GM19043 (cell line): Measurements from ENCODE around the gene PNPO.
"Not testable (repeated sequence)": the region's sequence is repeated elsewhere in the genome, so short reads cannot be mapped to it uniquely, and the experiment has no call there.

Experiments
- ATAC-seq: cut with Tn5 transposase; IDR thresholded peaks from one replicate; pipeline ENCODE4 v1.9.1; 2021; ENCODE audit warnings: low read depth; ENCODE audit not compliant: unreplicated experiment

Gene PNPO

DNA sequence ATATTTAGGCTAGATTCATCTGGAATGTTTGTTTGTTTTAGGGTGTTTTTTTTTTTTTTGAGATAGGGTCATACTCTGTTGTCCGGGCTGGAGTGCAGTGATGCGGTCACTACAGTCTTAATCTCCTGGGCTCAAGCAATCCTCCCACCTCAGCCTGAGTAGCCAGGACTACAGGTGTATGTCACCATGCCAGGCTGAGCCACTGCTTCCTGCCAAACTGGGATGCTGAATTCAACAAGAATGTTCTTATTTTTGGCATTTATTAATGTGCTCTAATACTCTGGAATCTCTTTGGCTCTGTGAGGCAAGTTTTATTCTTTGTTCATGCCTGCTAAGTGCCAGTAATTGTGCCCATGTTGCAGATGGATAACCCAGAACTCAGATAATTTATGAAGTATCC, 23.8 kb upstream of the PNPO start:
- no peak for ATAC-seq

DNA sequence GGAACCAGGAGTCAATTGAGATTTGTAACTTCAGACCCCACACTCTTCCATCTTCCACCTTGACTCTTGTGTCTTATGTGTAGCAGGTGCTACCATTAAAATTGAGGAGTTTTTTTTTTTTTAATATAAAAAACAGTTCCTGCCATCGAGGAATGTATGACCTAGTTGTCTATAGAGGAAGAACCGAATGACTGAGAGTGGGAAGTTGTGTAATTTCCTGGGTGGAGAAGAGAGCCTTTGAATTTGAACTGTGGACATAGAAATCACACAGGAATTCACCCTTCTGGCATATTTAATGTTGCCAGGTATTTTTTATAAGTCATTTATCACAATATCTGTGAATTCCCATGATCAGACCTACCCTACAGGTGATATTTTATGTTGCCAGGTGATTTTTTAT, 23.4 kb upstream of the PNPO start:
- ATAC-seq = no peak

DNA sequence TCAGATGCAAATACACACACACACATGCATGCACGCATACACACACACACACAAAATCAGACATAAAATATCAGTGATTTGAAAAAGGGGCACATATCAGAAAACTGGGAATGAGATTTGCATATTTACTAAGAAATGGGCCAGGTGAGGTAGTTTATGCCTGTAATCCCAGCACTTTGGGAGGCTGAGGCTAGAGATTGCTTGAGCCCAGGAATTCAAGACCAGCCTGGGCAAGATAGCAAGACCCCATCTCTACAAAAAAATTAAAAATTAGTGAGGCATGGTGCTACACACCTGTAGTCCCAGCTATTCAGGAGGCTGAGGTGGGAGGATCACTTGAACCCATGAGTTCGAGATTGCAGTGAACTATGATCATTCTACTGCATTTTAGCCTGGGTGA, 22.4 kb upstream of the PNPO start:
- ATAC-seq = no peak

DNA sequence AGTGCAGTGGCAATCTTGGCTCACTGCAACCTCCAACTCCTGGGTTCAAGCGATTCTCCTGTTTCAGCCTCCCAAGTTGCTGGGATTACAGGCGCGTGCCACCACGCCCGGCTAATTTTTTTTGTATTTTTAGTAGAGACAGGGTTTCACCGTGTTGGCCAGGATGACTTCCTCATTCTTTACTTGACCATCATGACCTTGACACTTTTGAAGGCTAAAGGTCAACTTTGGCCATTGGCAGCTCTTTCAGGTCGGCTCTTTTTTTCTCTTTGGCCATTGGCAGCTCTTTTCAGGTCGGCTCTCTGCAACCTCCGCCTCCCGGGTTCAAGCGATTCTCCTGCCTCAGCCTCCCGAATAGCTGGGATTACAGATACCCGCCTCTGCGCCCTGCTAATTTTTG, 21.5 kb upstream of the PNPO start:
- ATAC-seq = not testable (repeated sequence)

DNA sequence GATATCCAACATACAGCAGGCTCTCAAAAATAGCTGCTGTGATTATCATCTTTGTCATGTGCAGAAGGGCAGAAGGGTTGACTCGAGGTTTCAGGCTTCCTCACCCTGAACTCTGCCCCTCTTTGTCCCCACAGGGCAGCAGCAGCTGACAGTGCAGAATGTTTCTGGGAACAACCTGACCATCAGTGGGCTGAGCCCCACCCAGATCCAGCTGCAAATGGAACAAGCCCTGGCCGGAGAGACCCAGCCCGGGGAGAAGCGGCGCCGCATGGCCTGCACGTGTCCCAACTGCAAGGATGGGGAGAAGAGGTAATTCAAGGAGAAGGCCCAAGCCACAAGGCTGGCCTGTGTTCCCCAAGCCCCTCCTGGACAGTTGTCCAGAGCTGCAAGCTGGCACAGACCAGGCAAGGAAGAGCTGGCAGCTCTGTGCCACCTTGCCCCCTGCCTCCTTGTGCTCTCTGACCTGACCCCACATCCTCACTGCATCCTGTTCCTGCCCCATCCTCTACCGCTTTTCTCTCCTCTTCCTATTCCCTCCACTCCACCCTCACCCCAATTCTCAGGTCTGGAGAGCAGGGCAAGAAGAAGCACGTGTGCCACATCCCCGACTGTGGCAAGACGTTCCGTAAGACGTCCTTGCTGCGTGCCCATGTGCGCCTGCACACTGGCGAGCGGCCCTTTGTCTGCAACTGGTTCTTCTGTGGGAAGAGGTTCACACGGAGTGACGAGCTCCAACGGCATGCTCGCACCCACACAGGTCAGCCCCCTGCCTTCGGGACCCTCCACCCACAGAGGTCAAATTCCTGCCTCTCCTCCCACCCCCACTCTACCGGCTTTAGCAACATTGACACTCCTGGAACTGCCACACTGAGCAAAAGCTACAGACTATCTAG, 16.3 kb upstream of the PNPO start:
- no peak for ATAC-seq

DNA sequence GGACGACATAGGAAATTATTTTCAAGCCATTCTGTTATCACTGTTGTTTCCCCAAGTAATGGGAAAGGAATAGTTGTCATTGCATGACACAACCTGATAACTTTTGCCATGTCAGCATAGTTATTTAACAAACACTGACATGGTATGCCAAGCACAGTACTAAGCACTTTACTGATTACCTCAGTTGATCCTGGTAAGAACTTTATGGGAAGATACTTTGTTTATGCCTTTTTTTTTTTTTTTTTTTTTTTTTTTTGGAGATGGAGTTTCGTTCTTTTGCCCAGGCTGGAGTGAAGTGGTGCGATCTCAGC, 15.7 kb upstream of the PNPO start:
- no peak for ATAC-seq

DNA sequence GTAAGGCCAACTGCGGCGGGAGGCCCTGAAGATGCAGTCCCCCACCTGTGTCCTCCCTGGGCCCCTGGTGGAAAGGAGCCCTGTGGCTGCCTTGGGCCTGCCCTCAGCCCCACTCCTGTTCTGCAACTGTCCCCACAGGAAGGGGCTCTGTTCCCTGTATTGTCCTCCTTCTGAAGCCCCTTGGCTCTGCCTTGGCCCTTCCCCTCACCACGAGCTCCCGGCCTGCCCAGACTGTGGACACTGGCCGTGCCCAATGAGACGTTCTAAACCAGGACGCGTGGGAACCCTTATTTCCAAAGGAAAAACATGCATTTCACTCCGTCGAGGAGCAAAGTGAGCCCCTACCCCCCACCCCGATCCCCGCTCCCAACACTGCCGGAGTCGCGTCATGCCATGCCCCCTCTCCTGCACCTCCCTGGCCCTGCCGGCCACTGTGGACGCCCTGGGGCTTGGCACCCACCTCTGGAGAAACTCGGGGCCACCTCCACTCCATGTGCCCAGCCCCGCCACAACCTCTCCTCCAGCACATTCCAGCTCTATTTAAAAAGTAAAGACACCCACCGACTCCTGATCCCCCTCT, 13.5 kb upstream of the PNPO start:
- ATAC-seq = no peak

DNA sequence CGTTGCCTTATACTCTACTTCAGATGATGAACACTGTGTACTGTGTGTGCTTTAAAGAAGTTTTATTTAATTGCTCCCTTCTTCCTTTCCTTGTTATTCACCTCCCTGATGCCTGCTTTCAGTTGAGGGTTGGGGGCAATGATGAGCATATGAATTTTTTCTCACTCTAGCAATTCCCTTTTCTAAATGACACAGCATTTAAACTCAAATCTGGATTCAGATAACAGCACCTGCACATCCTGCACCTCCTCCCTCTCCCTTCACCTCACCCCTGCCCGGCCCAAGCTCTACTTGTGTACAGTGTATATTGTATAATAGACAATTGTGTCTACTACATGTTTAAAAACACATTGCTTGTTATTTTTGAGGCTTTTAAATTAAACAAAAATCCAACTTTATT, 13.0 kb upstream of the PNPO start:
- ATAC-seq = no peak

DNA sequence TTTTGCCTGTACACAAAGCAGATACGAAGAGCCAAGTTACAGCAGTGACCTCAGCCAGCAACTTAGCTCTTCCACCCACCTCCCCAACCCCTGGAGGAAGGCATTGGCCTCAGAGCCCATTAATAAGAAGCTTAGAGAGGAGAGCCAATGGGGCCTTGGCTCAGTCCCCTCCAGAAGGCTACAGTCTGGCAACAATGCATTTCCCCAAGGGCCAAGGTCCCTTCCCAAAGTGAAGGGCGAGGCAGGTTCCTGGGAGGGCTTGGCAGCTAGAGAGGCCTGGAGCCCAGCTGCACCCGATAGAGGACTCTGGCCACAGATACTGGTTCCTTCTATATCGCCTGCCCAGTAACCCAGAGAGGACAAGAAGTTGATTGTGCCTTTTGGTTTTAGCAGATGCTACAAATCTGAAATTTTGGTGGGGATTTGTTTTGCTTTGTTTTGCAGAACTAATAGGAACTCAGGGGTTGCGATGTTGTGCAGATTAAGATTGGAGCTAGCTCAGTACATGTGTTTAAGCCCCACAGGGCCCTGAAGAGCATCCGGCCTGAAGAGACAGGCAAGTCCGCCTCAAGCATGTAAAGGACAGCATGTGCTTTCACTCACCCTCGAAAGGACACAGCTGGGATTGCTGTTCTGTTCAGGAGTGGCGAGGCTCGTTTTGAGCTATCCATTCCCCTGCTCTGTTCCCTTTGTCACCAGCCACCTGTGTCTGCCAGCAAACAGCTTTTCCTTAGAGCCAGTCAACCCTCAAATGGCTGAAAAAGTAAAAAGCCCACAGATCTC, 12.0 kb upstream of the PNPO start:
- ATAC-seq = no peak

DNA sequence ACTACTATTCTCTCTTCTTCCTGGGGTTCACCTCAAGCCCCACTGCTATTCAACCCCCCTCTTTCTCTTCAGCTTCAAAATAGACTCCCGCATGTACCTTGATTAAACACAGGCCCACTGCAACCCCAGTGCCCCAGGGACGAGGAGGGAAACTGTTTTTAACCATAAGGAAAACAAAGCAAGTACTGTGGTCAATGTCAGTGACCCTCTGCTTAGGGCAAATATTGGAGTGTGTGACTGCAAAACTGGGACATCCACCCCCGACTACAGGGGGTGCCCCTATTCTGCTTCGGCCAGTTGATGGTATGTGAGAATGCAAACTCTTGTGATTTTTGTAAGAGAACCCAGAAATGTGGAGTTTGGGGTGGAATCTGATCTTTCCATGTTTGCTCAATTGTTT, 9.5 kb upstream of the PNPO start:
- no peak for ATAC-seq

DNA sequence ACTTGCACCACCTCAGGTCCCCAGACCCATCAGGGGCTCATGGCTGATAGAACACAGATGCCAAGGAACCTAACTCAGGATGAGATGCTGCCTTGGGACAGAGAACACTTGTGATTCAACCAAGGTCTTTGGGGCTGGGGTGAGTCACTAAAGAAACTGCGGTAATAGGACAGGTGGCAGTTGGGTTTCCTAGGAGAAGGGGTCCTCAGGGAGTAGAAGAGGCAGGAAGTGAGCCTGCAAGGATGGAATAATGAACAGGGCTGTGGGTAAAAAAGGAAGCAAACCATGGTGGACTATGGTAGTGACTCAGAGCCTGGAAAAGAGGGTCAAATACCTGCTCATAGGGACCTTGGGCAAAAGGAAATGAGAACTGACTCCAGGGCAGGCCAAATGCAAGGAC, 6.5 kb upstream of the PNPO start:
- ATAC-seq = no peak

DNA sequence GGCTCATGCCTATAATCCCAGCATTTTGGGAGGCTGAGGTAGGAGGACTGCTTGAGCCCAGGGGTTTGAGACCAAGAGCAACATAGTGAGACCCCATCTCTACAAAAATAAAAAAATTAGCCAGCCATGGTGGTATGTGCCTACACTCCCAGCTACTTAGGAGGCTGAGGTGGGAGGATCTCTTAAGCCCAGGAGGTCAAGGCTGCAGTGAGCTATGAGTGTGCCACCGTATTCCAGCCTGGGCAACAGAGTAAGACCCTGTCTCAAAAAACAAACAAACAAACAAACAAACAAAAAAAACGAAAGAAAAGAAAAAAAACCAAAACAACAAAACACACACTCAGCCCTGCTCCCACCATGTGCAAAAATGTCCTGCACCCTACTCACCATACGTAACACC, 5.9 kb upstream of the PNPO start:
- ATAC-seq = not testable (repeated sequence)

DNA sequence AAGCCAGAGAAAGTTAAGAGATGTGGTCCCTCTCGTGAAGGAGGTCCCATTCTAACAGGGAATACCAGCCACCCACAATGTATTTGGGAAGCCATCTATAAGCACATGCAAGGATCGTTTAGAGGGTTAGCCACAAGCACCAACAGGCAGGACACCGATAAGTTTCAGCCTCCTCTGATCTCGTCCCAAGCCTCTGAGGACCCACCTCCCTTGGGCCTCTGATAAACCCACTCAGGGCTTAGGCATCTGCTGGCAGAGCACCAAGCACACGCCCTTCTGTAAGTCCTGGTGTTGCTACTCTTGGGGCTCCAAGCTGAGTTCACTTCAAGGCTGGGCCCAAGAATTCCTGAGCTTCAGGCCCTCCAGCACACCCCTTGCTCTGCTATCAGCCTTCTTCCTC, 5.4 kb upstream of the PNPO start:
- no peak for ATAC-seq

DNA sequence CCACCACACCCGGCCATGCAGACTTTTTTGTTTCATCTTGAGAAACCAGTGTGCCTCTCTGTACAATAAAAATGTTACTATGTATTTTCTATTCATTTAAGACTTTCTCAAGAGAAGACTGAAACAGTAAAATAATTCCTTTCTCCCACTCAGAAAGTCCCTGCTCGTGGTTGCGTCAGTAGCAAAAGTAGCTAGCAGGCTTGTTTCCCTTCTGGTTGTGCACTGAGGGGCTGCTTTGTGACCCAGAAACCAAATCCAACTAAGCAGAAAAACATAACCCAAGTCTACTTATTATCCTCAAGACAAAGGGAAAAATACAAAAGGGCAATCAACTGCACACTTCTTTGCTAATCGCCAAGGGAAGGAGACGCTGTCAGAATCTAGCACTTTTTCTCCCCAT, 3.4 kb upstream of the PNPO start:
- ATAC-seq = no peak

DNA sequence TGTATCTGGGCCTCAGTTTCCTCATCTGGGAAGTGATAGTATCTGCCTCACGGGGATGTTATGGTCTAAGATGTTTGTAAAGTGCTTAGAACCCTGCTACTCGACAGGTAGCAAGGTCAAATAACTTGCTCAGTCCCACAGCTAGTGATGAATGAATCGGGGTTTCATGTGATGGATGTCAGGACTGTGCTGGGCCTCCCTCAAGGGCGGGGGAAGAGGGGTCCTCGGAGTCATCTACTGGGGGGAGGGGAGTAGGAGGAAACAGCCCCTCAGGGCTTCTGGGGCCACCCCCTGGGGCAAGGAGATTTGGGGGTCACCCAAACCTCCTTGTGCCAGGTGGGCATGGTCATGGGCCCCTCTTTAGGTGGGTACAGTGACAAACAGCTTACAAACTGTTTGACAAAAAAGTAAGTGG, 732 bp downstream of the PNPO start:
- ATAC-seq = no peak

DNA sequence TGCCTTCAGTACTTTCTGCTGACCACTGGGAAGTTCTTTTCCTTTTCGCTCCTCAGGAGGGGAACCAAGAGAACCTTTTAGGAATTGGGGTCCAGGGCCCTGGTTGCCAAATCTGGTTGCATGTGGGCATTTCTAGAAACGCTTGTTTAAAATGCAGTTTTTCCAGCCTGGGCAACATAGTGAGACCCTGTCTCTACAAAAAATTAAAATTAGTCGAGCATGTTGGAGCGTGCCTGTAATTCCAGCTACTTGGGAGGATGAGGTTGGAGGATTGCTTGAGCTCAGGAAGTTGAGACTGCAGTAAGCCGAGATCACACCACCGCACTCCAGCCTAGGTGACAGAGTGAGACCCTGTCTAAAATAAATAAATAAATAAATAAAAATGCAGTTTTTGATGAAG, 1.2 kb downstream of the PNPO start:
- ATAC-seq = no peak

DNA sequence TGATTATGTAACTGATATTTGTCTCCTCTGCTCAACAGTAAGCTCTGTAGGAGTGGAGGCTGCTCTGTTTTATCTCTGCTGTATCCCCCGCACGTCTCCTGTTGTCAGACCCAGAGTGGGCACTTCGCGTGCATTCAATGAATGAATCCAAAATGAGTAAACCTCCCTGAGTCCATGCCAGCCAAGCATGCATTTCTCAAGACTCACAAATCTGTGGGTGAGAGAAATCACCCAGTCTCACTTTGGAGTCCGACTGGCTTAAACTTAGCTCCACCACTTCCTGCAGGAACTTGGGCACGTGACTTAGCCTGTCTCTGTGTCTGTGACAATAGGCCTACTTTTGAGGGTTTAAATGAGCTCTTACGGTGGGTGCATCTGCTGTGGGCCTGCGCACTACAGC, 3.7 kb downstream of the PNPO start:
- no peak for ATAC-seq

DNA sequence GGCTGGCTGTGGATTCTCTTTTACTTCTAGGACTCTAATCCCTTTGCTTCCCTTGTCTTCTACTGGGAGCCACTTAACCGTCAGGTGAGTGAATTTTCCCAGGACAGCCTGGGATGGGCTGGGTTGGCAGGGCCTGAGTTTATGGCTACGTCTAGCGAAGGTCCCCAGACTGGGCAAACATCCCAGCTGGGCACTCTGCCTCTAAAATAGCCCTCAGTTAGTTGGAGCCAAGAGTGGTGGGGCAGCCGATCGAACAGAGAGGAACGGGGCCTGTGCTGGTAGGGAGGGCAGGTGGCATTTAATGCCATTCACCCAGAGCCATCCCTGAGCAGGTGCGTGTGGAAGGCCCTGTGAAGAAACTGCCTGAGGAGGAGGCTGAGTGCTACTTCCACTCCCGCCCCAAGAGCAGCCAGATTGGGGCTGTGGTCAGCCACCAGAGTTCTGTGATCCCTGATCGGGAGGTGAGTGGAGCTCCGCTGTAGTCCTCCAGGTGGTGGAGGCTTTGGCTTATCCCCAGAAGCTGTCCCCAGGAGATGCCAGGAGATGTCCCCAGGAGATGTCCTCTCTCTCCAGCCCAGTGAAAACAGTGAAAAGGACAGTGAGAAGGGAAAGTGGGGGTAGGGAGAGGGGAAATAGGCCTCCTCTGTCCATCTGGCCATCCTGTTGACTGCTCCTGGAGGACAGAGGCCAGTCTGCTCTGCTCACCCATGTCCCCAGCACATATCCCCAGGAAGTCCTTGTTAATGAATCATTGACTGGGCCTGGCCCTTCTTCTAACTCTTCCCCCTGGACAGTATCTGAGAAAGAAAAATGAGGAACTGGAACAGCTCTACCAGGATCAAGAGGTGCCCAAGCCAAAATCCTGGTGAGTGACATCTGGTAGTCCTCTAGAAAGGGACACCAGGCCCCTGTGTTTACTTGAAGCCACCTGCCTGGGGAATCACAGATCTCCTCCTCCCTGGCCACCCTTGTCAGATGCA, 4.4 kb downstream of the PNPO start:
- ATAC-seq = no peak

DNA sequence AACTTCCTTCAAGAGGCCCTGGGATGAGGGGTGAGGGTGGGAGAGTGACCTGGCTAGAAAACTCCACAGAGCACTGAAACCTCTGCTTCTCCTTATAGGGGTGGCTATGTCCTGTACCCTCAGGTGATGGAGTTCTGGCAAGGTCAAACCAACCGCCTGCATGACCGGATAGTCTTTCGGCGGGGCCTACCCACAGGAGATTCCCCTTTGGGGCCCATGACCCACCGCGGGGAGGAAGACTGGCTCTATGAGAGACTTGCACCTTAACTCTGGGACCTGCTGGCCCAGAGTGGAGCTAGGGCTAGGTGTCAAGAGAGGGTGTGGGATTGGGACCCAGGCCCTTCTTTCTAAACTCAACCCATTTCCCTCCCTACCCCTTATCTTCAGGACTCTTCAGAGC, 5.1 kb downstream of the PNPO start:
- no peak for ATAC-seq

DNA sequence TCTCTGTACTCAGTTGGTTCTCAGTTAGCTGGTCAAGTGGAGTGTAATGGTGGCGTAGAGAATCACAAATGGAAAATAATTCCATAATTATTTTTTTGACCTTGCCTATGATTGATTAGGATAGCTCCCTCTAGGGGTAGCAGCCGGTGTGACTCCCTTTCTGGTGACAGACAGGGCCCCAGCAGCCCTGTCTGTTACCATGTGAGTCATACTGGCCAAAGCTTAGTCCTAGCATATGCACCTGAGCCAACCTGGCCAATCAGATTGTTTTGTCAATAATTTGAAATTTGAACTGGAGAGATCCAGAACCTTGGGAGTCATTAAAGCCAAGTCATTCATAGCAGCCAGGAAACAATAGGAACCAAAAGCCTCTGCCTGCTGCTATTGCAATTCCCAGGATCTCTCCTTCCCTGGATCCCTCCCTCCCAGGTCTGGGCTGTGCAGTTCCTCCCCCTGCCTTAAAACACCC, 5.6 kb downstream of the PNPO start:
- ATAC-seq = no peak
